ENCODE results near the gene ADORA2A.

The ADORA2A gene

DNA sequence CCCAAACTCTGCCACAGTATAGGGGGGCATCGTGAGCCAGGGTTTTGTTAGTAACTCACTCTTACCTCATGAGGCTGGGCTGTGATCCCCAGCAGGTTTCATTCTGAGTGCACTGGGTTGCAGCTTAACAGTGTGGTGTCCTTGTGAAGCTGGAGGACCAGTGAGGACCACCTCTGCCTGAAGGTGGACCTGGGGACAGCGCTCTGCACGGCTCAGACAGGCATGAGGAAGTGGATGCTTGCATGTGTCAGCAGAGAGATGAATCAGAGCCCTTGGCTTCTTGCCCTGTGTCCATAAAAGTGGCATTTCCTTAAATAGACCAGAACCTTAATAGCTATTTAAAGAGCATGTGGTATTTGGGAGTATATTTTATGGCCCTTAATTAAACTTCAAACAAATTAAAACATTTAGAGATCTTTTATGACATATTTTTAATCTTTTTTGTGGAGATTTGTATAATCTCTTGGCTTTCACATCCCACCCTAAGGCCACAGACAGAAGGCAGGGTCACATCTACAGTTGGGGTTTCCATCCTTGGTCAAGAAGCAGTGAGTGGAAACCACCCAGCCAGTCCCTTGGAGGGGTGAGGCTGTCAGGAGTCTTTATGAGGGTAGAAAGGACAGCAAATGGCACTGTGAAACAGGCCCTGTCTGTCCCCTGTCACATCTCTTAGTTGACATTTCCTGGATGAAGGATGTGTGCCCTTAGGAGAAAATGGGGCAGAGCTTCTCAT, 24.8 kb upstream of the ADORA2A start:
- Histone ChIP-seq H3K4me3 (no peak overlapping the region), H3K27ac (peak overlapping the region in 10 of 21 experiments; percentile 18 to 58 (median 27))

DNA sequence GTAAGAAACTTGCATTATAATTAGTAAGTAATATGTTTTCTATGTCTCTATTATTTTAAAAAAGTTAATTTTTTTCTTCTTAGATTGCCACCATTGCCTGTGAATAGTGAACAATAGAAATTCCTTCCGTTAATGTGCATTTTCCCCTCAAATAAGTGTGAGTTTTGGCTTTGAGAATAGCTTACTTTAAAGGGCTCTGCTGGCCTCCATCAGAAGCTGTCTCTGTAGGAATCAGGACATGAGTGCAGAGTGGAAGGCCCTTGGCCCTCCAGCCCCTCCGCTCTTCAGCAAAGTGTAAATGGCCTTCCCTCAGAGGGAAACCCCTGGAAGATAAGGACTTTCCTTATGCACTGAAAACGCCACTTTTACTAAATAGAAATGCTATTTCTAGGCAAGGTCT, 24.1 kb upstream of the ADORA2A start:
- peak overlapping the region in 3 of 21 experiments; percentile 18 to 22 (median 20) for H3K27ac ChIP-seq
- H3K4me3 ChIP-seq = no peak overlapping the region

GRCh38 chr22:24404561-24405275, 22.7 kb upstream of the ADORA2A start:
- Histone ChIP-seq H3K4me3 (no peak overlapping the region), H3K27ac (no peak overlapping the region)

DNA sequence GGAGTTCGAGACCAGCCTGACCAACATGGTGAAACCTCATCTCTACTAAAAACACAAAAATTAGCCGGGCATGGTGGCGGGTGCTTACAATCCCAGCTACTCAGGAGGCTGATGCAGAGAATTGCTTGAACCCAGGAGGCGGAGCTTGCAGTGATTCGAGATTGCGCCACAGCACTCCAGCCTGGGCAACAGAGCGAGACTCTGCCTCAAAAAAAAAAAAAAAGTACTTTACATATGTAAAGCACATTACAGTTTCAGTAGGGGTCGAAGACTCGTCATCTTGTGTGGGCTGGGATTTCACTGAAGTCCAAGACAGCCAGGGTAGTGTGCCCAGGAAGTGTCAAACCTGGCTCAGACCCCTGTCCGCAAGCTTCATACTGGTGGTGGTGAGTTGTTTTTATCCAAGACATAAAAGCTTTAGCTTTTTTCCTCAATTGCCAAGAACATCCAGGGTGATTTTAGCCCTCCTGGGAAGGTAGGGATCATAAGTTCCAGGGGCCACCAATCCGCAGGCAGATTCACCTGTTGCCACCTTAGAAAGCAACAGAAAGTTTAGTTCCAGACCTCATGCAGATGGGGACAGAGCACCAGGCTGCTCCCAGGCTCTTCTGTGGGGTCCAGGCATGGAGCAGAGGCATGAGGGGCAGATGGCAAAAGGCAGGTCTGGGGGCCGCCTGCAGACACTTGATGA, 21.6 kb upstream of the ADORA2A start:
- Histone ChIP-seq H3K27ac (no peak overlapping the region), H3K4me3 (no peak overlapping the region)

DNA sequence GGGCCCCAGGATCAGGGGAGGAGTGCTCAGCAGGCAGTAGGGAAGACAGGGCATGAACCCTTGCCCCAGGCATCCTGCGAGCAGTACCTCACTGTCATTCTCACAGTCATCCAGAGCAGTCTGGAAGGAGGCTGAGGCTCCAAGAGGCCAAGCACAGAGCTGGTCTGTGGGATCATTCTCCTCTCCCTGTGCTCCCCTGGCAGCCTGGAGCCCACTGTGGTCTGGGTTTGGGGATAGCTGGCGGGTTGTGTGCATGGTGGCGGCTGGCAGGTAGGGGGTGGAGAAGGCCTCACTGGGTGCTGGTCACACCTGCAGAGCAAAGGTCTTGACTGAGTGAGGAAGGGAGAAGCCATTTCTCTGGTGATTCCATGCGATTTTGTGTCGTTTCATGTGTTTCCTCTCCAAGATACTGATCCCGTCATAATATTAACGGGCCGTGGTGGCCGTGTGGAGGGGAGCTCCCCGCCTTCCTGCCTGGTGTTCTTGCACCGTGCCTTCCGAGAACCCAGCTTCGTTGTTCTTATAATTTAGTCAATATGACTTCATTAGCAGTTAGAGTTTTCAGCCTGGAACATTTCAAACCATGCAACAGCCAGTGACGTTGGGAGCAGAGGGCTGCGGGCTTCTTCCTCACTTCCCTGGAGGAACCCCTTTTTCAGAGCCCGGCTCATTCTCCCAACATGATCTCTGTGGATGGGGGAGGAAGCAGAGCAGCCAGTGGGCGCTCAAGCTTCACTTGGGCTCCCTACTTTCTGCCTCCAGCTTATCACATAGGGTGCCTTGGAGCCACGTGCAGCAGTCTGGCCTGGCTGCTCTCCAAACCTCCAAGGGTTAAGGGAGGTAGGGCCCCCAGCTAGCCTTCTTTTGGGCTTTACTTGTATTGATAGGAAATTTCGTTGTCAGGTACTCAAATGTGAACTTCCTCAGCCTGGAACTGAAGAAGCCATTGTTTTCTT, 20.8 kb upstream of the ADORA2A start:
- Histone ChIP-seq H3K4me3 (no peak overlapping the region), H3K27ac (no peak overlapping the region)

- Histone ChIP-seq H3K4me3 (no peak overlapping the region), H3K27ac (no peak overlapping the region)
Observed at GRCh38 chr22:24407278-24407665, 20.1 kb upstream of the ADORA2A start.

- no peak overlapping the region for H3K27ac ChIP-seq
- H3K4me3 ChIP-seq = no peak overlapping the region
Observed at GRCh38 chr22:24407884-24408283, 19.5 kb upstream of the ADORA2A start.

GRCh38 chr22:24408630-24409029, 18.8 kb upstream of the ADORA2A start:
- no peak overlapping the region for H3K4me3 ChIP-seq
- H3K27ac ChIP-seq = no peak overlapping the region

DNA sequence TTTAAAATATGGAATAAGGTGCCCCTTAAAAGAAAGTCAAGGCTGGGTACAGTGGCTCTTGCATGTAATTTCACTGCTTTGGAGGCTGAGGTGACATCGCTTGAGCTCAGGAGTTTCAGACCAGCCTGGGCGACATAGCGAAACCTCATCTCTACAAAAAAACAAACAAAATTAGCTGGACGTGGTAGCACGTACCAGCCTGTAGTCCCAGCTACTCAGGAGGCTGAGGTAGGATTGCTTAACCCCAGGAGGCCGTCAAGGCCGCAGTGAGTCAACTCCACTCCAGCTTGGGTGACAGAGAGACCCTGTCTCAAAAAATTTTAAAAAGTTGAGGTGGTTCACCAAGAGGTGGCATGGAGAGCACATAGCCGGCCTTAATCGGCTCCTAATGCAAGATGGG, 17.7 kb upstream of the ADORA2A start:
- H3K27ac ChIP-seq = no peak overlapping the region
- H3K4me3 ChIP-seq = no peak overlapping the region

DNA sequence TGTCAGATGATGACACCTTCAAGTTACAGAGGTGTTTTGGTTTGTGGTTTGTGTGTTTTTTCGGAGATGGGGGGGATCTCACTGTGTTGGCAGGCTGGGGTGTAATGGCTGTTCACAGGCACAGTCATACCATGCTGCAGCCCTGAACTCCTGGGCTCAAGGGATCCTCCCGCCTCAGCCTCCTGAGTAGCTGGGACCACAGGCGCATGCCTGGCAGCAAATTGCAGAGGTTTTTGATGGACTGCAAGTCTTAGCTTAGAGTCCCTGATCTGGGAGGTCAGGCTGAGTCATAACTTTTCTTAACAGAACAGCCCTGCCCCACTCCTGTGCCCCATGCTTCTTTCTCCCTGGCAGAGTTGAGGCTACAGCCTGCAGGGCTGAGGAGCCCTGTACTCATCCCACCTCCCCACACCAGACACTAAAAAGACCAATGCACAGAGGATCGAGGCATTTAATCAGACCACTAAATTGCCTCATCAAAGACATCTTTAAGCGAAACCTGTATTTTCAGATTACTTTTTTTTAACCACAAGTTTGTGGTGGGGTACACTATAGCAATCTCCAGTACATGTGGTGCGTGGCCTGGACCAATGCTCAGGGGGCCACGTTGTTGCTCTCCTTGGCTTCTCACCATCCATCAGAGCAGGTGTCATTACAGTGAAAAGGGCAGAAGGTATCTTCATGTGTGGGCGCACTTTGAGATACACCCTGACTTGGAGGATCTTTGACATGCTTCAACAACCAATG, 17.1 kb upstream of the ADORA2A start:
- H3K4me3 ChIP-seq = no peak overlapping the region
- H3K27ac ChIP-seq = no peak overlapping the region

GRCh38 chr22:24411256-24412004, 16.0 kb upstream of the ADORA2A start:
- H3K4me3 ChIP-seq = no peak overlapping the region

GRCh38 chr22:24412274-24412673, 15.1 kb upstream of the ADORA2A start:
- Histone ChIP-seq H3K4me3 (no peak overlapping the region), H3K27ac (no peak overlapping the region)

More at GRCh38 chr22:24411256-24412004, 16.0 kb upstream of the ADORA2A start:
- no peak overlapping the region for H3K27ac ChIP-seq

GRCh38 chr22:24413271-24413670, 14.1 kb upstream of the ADORA2A start:
- Histone ChIP-seq H3K27ac (no peak overlapping the region), H3K4me3 (no peak overlapping the region)

DNA sequence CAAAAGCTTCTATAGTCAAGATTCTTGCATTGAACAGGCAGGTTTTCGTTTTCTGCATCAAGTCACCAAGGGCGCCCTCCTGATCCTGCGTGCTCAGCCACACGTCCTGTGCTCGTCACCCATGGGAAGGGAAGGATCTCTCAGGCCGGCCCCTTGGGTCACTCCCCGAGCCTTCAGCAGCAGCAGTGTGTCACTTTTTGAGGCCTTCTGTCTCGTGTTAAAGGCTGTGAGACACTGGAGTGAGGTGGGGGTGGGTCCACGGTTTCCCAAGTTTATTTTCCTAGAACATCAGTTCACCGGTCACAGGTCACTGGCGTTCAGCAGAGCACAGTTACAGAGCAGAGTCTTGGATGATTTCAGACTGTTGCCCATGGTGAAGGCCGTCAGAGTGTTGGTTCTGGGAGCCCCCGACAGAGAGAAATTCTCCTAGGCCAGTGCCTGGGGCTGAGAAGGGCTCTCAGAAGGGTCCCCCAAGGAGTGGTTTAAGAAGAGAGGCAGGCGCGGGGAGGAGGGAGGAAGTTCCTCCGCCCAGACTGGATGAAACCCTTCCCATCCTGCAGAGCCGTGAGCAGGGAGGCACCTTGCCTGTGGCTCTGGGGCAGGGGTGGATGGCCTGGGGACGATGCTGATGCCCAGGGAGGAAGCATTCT, 13.5 kb upstream of the ADORA2A start:
- Histone ChIP-seq H3K27ac (no peak overlapping the region), H3K4me3 (no peak overlapping the region)

DNA sequence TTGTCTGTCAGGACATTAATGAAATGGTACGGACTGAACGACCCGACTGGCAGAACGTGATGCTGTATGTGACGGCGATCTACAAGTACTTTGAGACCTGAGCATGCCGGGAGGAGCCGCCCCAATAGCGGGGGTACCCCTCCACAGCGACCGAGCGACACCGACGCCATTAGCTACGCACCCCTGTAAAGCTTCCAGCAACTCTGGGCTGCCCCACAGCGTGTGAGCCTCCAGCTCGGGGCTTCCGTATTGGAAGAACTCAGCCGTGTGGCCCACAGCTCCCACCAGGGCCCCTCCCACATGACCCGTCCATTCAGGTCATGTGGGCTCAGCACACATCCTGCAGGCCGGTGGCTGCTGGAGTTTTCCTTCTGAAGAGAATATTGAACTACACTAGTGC, 12.9 kb upstream of the ADORA2A start:
- Histone ChIP-seq H3K27ac (no peak overlapping the region), H3K4me3 (no peak overlapping the region)

- Histone ChIP-seq H3K27ac (no peak overlapping the region), H3K4me3 (no peak overlapping the region)
Observed at GRCh38 chr22:24414984-24415945, 12.1 kb upstream of the ADORA2A start.

- Histone ChIP-seq H3K27ac (no peak overlapping the region), H3K4me3 (no peak overlapping the region)
Observed at GRCh38 chr22:24416095-24416494, 11.3 kb upstream of the ADORA2A start.
